Astrocyte (in vitro differentiated cells and primary cell): Measurements from ENCODE around the gene TRIL.

ENCODE experiments used
- CTCF ChIP-seq: IDR thresholded peaks from 2 replicates; pipeline ENCODE4 v1.5.1; 2011; ENCODE audit warnings: low read depth, mild to moderate bottlenecking, inconsistent platforms, low read length, moderate library complexity; ENCODE audit not compliant: insufficient read depth
- EZH2 ChIP-seq: IDR thresholded peaks from 2 replicates; pipeline ENCODE4 v1.6.1; 2012; ENCODE audit warnings: mild to moderate bottlenecking, low read length, inconsistent platforms; ENCODE audit not compliant: insufficient read depth

- TF ChIP-seq CTCF (no peak), EZH2 (no peak)
Observed at GRCh38 chr7:28984217-28984616, 26.1 kb upstream of the TRIL start.
